Activated CD4-positive, alpha-beta T cell treated with anti-CD3 and anti-CD28 coated beads, Interleukin-2, amount 50 U/mL, for 4 hours (primary cell): ENCODE measurements around the gene ART5.

Source experiments
- DNase-seq, 2 experiments: peaks; one replicate each; pipeline ENCODE4 v3.0.0-alpha.2; 2020

Gene ART5, protein sequence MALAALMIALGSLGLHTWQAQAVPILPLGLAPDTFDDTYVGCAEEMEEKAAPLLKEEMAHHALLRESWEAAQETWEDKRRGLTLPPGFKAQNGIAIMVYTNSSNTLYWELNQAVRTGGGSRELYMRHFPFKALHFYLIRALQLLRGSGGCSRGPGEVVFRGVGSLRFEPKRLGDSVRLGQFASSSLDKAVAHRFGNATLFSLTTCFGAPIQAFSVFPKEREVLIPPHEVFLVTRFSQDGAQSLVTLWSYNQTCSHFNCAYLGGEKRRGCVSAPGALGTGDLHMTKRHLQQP

DNA sequence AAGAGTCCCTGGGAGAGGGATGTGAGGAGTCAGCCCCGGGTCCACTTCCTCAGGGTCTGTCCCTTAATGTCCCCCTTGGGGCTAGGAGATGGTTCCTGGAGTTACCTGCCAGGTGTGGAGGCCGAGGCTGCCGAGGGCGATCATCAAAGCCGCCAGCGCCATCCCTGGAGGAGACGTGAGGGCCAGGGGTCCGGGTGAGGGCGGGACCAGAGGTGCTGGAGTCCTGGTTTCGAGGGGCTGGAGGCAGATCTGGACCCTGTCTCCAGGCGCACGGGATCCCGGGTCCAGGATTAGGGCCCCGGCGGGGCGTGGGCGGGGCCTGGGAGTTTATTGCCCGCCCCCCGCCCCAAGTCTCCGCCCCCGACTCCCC, at the start of gene ART5:
Gene ART5 (minus strand): TSS at position 292 of the 370 bp plus-strand sequence. CDS start 130 bp downstream, at position 162.
- DNase-seq = no peak

DNA sequence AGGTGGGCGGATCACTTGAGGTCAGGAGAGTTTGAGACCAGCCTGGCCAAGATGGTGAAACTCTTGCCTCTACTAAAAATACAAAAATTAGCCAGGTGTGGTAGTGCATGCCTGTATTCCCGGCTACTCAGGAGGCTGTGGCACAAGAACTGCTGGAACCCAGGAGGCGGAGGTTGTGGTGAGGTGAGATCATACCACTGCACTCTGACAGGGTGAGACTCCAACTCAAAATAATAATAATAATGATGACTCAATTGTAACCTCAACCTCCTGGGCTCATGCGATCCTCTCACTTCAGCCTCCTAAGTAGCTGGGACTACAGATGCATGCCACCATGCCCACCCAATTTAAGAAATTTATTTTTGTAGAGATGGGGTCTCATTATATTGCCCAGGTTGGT, 45.0 kb upstream of the ART5 start:
- DNase-seq = no peak

DNA sequence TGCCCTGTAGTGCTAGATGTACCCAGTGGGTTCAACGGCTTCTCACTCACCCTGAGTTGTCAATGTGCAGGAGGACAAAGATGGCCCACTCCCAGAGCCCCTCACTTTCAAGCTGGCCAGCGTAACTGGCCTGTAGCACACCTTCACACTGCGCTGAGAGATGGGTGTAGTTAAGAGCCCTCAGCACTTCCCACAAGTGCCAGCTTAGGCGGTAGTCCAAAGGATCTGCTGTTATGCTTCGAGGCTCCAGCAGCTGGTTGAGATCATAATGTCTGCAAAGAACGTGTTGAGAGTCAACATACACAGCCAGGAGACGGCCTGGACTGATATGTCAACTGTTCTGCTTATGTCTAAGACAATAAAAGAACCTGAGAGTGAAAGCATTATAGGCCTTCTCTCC, 44.1 kb upstream of the ART5 start:
- DNase-seq = no peak

DNA sequence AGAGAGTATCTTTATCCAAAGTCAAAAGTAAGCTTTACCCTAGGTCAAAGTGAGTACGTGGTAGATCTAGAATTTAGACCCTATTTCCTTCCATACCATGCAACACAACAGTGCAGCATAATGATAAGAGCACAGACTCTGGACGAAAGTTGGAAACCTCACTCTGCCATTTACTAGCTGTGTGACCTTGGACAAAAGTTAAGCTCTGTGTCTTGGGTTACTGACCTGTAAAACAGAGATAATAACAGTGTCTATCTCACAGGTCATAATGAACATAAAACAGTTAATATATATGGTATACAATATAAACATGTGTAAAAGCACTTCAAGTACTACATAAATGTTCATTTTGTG, 43.0 kb upstream of the ART5 start:
- no peak for DNase-seq

DNA sequence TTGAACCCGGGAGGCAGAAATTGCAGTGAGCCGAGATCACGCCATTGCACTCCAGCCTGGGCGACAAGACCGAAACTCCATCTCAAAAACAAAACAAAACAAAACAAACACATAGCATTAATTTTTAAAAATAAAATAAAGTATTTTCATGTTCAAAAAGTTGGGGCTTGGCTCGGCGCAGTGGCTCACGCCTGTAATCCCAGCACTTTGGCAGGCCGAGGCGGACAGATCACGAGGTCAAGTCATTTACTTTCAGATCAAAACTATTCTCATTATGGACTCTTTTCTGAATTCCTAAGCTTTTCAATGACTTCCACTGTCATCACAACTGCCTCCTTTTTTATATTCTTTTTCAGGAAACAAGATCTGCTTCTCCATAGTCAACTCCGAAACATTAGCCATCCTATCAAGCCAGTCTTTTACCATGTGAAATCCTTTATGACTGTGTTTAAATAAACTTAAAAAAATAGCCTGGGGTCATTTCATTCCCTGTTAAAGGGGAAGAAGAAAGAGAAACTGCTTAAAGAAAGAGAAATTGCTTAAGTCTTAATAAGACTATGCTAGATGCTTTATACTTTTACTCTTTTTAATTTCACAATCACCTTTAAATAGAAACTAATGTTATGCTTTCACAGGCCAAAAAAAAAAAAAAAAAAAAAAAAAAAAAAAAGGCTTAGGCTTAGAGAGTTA, 42.5 kb upstream of the ART5 start:
- no peak for DNase-seq

DNA sequence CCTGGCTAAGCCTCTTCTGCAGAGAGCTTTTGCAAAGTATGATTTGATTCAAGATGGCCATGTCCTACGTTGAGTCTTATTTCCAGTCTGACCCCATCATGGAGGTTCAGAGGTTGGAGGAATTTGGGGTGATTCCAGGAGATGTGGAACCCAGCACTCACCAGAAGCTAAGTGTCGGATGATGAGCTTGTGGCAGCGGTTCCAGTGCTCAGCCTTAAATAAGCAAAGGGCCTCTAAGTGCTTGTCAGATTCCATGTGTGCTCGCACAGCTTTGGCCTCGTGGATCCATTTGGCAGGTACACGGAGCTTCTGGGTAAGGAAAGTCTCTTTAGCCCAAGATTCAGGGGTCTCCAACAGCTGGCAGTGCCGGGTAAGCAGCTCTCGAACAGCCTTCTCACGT, 41.2 kb upstream of the ART5 start:
- DNase-seq = no peak

DNA sequence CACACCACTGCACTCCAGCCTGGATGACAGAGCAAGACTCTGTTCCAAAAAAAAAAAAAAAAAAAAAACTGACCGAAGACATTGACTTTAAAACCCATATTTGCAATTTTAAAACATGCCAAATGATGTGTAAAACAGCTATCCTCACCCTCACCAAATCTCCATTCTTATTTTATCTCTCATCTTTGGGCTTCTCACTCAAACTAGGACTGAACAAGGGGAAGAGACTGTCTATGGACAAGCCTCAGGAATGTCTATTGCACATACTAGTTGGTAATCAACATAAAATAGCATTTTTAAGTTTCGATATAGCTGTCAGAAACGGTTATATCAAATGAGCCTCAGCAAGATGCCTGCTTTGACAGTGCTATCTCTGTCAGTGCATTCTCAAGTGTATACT, 37.3 kb upstream of the ART5 start:
- DNase-seq = no peak

DNA sequence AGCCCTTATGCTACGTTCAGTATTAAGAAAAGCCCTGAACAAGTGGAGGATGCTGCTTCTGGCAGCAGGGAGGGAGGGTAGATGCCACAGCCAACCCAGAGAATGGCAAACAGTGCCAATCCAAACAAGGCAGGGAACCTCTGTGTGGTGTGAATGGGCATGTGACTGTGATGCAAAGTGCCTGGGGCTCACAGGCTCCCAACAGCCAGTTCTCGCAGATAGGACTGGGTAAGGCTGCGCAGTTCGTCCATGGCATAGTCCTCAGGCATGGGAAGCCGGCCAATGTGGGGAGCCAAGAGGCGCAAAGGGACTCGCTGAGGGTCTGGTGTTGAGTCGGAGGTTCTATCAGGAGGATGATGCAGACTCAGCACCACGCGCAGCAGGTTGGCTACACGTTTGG, 34.2 kb upstream of the ART5 start:
- DNase-seq = no peak

DNA sequence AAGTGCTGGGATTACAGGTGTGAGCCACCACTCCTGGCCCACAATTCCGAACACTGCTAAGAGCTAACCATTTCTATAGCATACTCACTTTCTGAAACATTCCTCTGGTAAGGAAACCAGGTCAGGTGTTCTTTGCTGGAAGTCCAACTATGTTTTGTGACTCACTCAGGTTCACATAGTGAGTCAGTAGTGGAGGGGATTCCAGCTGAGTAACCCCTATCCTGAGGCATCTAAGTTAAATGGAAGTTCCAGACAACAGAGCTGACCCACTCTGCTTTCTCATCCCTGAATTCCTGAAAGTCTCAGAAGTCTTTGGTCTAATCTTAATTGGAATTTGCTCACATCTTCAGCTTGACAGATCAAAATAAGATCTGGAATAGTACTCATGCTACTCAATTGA, 32.4 kb upstream of the ART5 start:
- no peak for DNase-seq

DNA sequence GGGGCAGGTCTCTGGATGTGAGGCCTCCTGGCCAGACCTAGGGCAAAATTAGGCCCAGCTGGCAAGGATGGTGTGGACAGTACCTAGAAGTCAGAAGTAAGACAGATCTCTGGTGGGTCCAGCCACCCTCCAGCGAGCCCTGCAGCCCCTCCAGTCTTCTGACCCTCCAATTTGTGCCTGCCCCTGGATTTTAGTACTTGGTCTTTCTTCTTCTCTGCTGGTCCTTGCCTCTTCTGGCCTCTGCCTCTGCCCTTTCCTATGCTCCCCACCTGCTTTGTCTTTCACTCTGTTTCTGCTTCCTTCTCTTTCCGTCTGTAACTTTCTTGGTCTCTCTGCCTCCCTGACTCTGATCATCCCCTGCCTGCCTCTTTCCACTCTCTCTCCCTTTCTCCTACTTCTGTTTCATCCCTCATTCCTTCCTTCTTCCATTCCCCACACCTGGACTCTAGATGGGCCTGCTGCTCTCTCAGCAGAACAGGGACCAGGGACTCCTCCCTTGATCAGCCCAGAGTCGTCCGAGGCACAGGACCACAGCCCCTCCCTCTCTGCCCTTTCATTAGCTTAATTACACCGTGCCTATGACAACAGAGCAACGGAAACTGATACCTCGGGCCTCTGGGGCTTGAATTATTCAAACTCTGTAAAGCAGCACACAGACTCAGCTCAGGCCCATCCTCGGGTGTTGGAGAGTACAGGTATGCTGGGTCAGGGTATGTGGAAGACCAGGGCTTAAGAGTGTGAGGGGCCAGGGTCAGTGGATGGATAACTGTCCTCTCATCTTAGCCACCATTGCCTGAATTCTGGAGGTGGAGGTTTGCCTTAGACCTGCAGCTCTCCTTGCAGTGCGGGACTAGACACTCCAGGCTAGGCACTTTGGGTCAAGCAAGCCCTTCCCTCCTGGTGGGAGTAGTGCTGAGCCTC, 29.8 kb upstream of the ART5 start, which contains the start of gene CHRNA10:
Gene CHRNA10 (minus strand): TSS at position 51 of the 921 bp plus-strand sequence. CDS start 72 bp downstream, outside the sequence.
- DNase-seq = no peak

DNA sequence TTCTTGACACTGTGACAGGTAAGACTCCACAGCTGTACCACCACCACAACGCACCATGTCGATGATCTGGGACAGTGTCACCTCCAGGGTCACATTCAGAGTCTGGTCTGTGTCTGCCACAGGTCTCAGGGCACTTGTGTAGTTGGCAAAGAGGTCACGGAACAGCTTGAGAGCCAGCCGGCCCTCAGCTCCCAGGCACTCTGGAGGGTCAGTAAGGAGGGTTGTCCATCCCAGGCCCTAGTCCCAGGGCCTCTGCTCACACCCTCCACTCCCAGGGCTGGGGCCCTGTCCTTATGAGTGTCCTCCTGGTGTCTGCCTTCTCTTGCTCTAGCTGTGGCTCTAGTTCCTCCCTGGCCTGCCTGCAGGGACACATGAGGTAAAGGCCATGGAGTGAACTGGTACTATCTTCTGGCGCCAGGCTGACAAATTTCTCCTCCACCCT, 28.0 kb upstream of the ART5 start:
- no peak for DNase-seq

DNA sequence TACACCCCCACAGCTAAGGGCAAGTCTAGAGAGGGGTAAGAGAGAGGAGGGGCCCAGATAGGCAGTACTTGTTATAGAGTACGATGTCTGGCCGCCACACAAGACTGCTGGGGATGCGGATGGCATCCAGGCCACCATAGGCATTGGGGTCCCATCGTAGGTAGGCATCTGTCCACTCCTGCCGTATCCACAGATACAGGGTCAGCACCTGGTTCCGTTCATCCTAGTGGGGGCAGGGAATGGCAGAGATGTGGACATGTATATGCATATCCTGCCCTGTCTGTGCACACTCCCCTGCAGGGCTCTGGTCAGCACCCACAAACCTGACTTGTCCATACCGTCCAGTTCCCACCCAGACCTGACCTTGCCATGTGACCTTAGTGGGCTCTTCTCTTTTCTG, 27.3 kb upstream of the ART5 start:
- DNase-seq = no peak

DNA sequence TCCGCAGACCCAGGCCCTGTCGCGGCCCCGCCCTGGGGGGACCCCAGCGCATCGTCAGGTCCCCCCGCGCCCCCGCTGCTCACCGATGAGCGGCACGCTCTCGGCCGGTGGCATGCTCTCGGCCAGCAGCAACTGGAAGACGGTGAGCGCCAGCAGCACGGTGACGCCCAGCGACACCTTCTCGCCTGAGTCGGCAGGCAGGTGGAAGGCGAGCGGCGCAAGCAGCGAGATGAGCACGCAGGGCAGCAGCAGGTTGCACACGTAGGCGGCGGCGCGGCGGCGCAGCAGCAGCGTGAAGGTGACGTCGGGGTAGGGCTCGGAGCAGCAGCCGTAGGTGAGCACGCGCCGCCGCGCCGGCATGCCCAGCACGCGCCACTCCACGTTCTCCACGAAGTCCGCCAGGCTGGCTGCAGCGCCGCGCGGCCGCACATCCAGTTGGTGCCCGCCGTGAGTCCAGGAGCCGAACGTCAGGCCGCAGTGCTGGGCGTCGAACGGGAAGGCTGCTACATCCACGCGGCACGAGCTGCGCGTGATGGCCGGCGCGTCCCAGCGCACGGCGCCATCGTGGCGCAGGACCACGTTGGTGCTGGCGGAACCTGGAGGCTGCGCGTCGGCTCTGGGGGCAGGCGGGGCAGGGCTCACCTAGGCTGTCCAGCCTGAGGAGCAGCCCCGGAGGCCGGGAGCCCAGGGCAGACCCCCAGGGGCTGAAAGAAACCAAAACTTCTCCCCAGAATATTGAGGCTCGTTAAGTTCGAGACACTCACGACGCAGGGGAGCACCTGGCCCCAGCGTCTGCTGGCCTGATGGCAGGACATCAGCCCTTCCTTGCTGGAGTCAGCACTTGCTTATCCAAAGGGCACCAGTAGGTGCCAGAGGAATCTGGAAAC, 25.6 kb upstream of the ART5 start:
- DNase-seq = no peak

DNA sequence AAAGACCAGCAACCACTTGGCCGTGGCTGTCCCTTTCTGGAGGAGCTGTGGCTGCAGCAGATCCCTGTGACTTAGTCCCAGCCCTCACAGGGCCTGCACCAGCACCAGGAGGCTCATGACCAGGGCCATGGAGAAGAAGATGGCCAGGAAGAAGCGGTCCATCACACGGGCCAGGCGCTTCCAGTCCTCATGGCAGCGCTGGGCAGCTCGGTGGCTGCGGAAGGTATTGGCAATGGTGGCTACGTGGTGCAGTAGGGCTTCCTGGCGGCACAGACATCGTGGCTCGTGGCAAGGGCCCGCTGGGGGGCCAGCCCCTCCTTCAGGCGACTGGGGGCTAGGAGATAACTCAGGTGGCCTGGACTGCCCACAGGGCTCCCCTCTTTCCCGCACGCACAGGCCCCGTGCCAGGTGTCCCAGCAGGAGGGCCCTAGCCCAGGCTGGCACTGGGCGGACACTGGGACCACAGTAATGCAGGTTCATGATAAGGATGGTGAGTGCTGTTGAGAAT, 24.3 kb upstream of the ART5 start:
- DNase-seq = no peak

DNA sequence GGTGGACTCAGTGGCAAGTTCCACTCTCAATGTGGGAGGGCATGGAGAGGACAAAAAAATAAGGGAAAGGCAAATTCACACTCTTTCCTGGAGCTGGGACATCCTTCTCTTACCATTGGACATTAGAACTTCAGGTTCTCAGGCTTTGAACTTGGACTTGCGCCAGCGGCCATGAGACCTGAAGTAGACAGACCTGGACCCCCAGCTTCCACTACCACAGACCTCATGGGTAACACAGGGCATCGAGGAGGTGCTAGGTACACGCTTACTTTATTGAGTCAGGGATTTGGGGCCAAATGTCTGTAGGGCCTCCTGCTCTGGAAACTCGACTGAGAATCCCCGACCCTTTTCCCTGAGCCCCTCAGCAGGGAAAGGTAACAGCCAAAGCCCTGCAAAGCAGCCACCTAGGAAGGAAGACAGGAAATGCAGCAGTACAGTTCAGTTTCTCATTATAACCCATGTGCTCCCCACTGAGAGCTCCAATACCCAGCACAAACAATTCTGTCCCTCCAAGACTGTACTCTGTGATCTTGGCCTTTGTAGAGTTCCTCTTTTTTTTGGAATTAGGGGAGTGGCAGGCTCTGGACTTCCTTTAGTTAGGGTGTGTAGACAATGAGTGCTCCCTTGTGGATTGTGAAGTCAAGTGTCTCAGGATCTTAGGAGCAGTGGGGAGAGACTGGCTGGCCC, 23.7 kb upstream of the ART5 start:
- DNase-seq = no peak

DNA sequence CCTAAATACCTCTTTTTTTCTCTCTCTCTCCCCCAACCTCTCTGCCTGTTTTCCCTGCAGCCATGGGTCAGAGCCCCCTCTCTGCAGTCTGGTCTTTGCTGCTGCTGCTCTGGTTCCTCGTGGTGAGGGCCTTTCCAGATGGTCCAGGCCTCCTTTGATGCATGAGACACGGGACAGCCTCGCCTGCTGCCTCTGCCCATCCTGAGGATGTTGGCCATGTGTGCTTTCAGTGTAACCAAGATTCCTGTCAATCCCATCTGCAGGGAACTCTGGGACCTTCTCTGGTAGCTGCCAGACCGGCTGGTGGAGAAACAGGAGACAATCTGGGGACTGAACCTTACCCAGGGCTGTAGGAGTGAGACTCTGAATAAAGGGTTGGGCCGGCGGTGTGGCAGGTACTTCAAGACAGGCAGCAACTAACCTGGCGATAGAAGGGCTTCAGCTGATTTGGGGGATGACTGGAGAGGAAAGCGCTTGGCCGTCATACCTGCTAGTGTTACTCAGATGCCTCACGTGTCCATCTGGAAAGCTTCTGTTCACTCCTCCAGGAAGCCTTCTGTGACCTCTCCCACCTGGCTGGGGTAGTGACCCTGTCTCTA, 22.3 kb upstream of the ART5 start:
- no peak for DNase-seq

DNA sequence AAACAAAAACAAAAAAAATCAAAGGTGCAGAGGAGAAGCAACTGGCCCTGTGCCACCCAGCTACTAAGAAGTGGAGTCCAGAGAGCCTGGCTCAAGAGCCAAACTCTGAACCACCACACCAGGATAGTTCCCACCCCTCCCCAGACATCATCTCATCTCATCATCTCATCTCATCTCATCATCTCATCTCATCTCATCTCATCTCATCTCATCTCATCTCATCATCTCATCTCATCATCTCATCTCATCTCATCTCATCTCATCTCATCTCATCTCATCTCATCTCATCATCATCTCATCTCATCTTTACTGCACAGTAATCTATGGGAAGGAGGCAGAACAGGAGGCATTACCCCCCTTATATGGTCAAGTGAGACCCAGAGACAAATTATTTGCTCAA, 21.1 kb upstream of the ART5 start:
- no peak for DNase-seq

DNA sequence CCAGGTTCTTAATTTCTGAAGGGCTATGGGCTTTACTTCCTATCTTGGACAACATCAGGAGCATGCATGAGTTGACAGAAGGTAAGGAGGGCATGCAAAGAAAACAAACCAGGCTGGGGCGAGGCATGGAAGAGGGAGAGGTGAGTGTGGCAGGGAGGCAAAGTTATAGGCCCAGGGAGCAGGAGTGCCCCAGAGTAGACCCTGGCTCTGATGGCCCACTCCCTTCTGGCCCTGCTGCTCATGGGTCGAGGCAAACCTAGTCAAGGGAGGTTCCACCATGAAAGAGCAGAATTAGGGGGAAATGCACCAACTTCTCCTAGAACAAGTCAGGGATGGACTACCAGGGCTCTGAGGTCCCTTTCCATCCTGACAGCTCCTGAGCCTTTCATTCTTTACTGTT, 19.2 kb upstream of the ART5 start:
- no peak for DNase-seq

DNA sequence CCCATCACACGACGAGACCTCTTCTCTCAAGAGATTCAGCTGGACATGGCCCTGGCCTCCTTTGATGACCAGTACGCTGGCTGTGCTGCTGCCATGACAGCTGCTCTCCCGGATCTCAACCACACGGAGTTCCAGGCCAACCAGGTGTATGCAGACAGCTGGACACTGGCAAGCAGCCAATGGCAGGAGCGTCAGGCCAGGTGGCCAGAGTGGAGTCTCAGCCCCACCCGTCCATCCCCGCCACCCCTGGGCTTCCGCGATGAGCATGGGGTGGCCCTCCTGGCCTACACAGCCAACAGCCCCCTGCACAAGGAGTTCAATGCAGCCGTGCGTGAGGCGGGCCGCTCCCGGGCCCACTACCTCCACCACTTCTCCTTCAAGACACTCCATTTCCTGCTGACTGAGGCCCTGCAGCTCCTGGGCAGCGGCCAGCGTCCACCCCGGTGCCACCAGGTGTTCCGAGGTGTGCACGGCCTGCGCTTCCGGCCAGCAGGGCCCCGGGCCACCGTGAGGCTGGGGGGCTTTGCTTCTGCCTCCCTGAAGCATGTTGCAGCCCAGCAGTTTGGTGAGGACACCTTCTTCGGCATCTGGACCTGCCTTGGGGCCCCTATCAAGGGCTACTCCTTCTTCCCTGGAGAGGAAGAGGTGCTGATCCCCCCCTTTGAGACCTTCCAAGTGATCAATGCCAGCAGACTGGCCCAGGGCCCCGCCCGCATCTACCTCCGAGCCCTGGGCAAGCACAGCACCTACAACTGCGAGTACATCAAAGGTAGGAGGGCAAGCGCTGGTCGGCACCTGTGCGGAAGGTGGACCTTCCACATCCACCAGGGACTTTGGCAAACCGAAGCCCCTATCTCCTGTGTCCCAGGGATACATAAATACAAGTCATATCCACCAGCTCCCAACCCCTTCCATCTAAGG, 18.1 kb upstream of the ART5 start:
- no peak for DNase-seq

DNA sequence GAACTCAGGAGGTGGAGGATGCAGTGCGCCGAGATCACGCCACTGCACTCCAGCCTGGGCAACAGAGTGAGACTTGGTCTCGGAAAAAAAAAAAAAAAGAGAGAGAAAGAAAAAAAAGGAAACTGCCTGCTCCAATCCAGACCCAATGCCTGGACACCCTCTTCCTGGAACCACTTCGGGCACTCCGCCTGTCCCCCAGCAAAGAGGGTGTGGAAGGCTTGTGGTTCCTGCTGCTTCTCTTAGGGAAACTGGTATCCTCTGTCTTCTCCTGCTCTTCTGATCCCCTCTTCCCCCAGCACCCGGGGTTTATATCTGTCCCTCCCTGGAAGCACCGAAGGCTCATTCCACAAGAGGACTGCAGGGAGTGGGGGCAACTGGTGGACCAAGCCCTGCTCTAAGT, 16.5 kb upstream of the ART5 start:
- DNase-seq = no peak
